C4-2B (cell line): ENCODE data around the gene ACOT7.

Experiments used
- H3K27ac ChIP-seq: fragments of 450-650 bp; 2 replicates; pipeline ENCODE4 v1.5.1; 2017
- ZFX ChIP-seq: fragments of 450-650 bp; IDR thresholded peaks from 2 replicates; pipeline ENCODE4 v1.6.1; 2017
- TF ChIP-seq, protein P1 (sequence below): fragments of 450-650 bp; conservative IDR thresholded peaks from 2 replicates; pipeline ENCODE4 v1.5.1; 2017; ENCODE audit warnings: mild to moderate bottlenecking

Gene ACOT7

DNA sequence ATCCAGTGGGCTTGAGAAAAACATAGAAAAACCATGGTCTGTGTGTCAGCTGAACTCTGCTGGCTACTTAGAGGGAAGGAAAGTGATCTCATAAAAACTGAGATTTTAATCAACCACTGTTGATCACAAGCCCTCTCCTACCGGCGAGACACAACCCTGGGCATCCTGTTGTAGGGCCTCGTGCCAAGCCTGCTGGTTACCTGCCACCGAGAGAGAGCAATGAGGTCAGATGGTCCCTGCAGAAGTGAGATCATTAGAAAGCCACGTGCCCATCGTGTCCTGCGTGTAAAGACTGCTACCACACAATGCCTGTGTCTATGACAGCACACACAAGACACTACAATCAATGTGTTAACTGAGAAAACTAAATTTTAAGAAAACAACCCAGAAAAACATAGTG is 91.0 kb downstream of the ACOT7 start:
- TF ChIP-seq ZFX: no peak
- TF ChIP-seq, protein P1, sequence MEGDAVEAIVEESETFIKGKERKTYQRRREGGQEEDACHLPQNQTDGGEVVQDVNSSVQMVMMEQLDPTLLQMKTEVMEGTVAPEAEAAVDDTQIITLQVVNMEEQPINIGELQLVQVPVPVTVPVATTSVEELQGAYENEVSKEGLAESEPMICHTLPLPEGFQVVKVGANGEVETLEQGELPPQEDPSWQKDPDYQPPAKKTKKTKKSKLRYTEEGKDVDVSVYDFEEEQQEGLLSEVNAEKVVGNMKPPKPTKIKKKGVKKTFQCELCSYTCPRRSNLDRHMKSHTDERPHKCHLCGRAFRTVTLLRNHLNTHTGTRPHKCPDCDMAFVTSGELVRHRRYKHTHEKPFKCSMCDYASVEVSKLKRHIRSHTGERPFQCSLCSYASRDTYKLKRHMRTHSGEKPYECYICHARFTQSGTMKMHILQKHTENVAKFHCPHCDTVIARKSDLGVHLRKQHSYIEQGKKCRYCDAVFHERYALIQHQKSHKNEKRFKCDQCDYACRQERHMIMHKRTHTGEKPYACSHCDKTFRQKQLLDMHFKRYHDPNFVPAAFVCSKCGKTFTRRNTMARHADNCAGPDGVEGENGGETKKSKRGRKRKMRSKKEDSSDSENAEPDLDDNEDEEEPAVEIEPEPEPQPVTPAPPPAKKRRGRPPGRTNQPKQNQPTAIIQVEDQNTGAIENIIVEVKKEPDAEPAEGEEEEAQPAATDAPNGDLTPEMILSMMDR: no peak
- peak overlapping the region; percentile 34 for H3K27ac ChIP-seq

DNA sequence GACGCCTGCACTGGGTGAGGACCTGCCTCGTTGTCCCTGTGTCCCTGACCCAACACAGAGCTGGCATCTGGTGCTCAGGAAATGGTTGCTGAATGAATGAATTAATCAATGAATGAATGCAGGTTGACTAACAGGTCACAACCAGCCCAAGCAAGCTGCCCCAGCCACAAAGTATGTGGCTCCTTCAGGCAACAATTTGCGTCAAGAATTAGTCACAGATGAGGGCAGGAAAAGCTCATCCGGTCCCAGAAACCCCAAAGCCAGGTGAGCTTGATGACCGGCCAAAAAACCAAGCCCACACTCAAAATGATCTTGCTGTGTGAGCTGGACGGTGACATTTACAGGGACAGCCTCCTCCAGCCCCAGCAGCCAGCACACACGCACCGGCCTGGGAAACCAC is 92.0 kb downstream of the ACOT7 start:
- TF ChIP-seq, protein P1: no peak
- no peak for TF ChIP-seq ZFX
- no peak overlapping the region for H3K27ac ChIP-seq

DNA sequence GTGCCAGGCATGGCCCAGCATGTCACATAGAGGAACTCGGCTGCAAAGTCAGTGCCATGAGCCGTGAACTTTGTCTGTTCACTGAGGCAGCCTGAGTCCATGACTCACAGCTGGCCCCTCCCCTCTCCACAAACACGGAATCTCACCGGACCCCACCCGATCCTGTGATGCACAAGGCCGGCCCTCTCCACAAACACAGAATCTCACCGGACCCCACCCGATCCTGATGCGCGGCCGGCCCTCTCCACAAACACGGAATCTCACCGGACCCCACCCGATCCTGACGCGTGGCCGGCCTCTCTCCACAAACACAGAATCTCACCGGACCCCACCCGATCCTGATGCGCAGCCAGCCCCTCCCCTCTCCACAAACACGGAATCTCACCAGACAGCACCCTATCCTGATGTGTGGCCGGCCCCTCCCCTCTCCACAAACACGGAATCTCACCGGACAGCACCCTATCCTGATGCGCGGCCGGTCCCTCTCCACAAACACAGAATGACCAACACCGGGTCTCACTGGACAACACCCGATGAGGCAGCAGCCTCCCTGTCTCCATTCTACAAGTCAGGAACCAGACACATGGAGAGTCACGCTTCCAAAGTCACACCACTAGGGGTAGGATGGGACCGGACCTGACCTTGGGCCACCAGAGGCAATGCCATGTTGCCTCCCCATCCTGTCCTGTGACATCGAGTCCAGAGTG is 93.1 kb downstream of the ACOT7 start:
- TF ChIP-seq ZFX: no peak
- TF ChIP-seq, protein P1: no peak
- no peak overlapping the region for H3K27ac ChIP-seq

DNA sequence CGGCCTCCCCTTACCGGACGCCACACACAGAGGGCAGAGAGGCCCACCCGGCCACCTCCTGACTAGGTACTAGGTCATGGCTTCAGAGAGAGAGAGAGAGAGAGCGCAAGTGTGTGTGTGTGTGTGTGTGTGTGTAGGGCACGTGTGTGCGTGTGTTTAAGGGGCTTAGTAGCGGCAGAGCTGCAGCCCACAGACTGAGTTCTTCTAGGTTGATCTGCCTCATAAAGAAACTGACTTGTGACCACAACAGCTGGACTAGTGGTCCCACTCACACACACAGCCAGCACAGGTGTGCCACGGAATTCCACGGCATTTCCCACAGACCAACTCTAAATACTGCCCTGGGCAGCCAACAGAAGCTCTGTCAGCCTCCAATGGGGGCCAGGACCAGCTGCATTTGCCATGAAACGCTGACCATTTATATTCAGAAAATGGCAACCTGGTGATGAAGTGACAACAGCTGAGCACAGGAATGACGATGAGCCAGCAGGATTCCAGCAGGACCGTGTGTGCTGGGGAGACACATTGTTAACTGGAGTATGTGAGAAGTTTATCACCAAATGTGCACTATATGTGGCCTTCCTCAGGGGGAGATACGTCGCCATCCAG is 93.9 kb downstream of the ACOT7 start:
- no peak for TF ChIP-seq ZFX
- TF ChIP-seq, protein P1: no peak
- H3K27ac ChIP-seq: no peak overlapping the region

DNA sequence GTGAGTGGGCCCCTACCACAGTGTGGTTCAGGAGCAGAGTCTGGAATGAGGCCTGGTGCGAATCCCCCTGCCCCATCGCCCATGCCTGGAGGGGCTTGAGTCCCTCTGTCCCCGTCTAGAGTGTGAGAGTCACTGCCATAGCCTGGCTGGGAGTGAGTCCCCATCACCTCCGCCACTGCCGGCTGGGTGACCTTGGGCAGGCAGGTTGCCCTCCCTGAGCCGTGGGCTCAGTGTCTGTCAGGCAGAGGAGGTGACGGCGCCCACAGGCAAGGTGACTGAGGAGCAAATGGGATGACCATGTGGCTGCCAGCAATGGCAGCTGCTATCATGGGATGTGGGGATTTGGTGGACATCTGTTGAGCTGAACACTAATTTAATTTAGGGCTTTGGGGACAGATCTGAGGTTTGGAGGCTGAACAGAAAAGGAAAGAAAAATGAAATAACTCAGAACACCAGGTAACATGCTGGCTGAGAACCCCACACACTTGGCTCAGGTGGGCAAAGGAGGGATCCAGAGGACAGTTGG is 94.6 kb downstream of the ACOT7 start:
- no peak overlapping the region for H3K27ac ChIP-seq
- TF ChIP-seq, protein P1: no peak
- no peak for TF ChIP-seq ZFX

DNA sequence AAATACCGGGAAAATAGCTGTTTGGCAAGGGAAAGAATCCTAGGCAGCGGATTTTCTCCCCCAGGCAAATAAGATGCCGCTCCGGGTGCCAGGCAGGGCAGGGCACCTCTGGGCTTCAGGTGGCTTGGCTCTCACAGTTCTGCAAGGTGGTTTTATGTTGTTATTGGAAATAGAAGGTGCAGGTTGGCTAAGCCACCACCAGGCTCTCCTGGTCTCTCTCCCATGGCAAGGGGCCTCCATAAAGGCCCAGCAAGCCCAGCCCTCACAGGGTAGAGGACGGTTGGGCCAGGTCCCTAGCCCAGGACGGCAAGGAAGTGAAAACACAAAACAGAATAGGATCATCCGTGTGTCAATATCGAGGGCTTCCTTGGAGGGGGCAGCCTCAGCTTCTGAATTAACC is 95.0 kb downstream of the ACOT7 start:
- TF ChIP-seq, protein P1: no peak
- TF ChIP-seq ZFX: no peak
- no peak overlapping the region for H3K27ac ChIP-seq

DNA sequence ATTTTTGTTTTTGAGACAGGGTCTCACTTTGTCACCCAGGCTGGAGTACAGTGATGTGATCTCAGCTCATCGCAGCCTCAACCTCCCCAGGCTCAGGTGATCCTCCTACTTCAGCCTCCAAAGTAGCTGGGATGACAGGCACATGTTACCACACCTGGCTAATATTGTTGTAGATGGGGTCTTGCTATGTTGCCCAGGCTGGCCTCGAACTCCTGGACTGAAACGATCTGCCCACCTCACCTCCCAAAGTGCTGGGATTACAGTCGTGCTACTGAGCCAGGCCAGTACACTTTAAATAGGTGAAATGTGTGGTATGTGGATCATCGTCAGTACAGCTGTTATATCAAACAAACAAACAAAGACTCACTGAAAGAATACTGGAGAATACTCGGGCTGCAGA is 97.7 kb downstream of the ACOT7 start:
- TF ChIP-seq ZFX: no peak
- TF ChIP-seq, protein P1: no peak
- peak overlapping the region; percentile 60; the same call in 1 of the 2 replicates for H3K27ac ChIP-seq
